Endothelial cell of umbilical vein (primary cell): ENCODE data around the gene TMCC2. TPM values are rescaled to one million over a fixed set of nuclear protein-coding genes. Genes with fewer than 3 reads are reported as not detected.

Source experiments
- BruUV-seq: library from RNA; stranded (reverse); fragments of 400-500 nt; replicated peaks from 2 replicates; lab custom pipeline; 2021; lab: Mats Ljungman, UMichigan
- CTCF ChIA-PET: fragments of 300-600, 350-600 bp; sonication (Branson Sonifier 250); formaldehyde crosslinking; loops from one replicate; lab custom pipeline; 2021; ENCODE audit warnings: antibody characterized with exemption, inconsistent platforms; lab: Charles Lee
- POLR2A ChIA-PET: fragments of 300-600, 350-600 bp; sonication (Branson Sonifier 250); formaldehyde crosslinking; loops from one replicate; lab custom pipeline; 2021; ENCODE audit warnings: antibody characterized with exemption, inconsistent platforms; lab: Charles Lee
- DNase-seq: peaks from one replicate; pipeline ENCODE4 v3.0.0-alpha.2; 2011; ENCODE audit warnings: low read depth, low spot score
- FAIRE-seq: peaks from 2 replicates; lab custom pipeline; 2011; peaks lifted over from hg19 to GRCh38; lab: Jason Lieb, UNC
- H2AFZ ChIP-seq: 2 replicates; pipeline ENCODE4 v1.6.0; 2012; ENCODE audit warnings: low read depth, low read length, control low read depth, inconsistent platforms
- H3K27ac ChIP-seq: 2 replicates; pipeline ENCODE4 v1.5.1; 2011; ENCODE audit warnings: low read depth, mild to moderate bottlenecking, control low read depth, low read length, moderate library complexity; ENCODE audit not compliant: insufficient read depth
- H3K27me3 ChIP-seq, 2 experiments: 2 replicates each; pipeline versions ENCODE4 v1.6.0 to v1.6.1; 2011; ENCODE audit warnings: low read length in 2 of 2, mixed read lengths in 1 of 2; ENCODE audit not compliant: control insufficient read depth in 2 of 2, insufficient read depth in 2 of 2
- H3K36me3 ChIP-seq, 2 experiments: 2 replicates in 1 of 2; 3 replicates in 1 of 2; pipeline ENCODE4 v1.5.1; 2011; ENCODE audit warnings: low read length in 2 of 2, mild to moderate bottlenecking in 1 of 2, moderate library complexity in 1 of 2; ENCODE audit not compliant: control insufficient read depth in 2 of 2, insufficient read depth in 2 of 2; ENCODE audit errors: extremely low read depth in 1 of 2
- H3K4me1 ChIP-seq: 3 replicates; pipeline ENCODE4 v1.5.1; 2011; ENCODE audit warnings: mild to moderate bottlenecking, low read length; ENCODE audit not compliant: control insufficient read depth, insufficient read depth; ENCODE audit errors: extremely low read depth
- H3K4me2 ChIP-seq: 2 replicates; pipeline ENCODE4 v1.6.1; 2011; ENCODE audit warnings: low read length, control low read depth, mixed read lengths; ENCODE audit not compliant: insufficient read depth
- H3K4me3 ChIP-seq, 3 experiments: fragments of 200-600 bp in 1 of 3; sonication (generic), shearing (Covaris generic) in 1 of 3; replicated peaks in 1 of 3; 2 replicates each; pipeline ENCODE4 v1.5.1; 2011 to 2016; ENCODE audit warnings: control low read depth in 3 of 3, low read length in 3 of 3, mild to moderate bottlenecking in 2 of 3, inconsistent platforms in 1 of 3, low read depth in 1 of 3, moderate library complexity in 1 of 3; ENCODE audit not compliant: insufficient read depth in 1 of 3
- H3K79me2 ChIP-seq: 2 replicates; pipeline ENCODE4 v1.6.0; 2012; ENCODE audit warnings: low read length, inconsistent platforms; ENCODE audit not compliant: control insufficient read depth, insufficient read depth
- H3K9ac ChIP-seq: replicated peaks from 2 replicates; pipeline ENCODE3; 2011; ENCODE audit warnings: low read length, control low read depth; ENCODE audit not compliant: insufficient read depth; ENCODE audit errors: extremely low read depth
- H3K9me1 ChIP-seq: replicated peaks from 3 replicates; pipeline ENCODE4 v1.6.0; 2011; ENCODE audit warnings: mild to moderate bottlenecking, low read length; ENCODE audit not compliant: control insufficient read depth, insufficient read depth; ENCODE audit errors: extremely low read depth
- H3K9me3 ChIP-seq: replicated peaks from 2 replicates; pipeline ENCODE4 v1.5.1; 2012; ENCODE audit warnings: low read length, inconsistent platforms; ENCODE audit not compliant: control insufficient read depth, insufficient read depth
- H4K20me1 ChIP-seq: replicated peaks from 2 replicates; pipeline ENCODE3; 2011; ENCODE audit warnings: mild to moderate bottlenecking, low read length; ENCODE audit not compliant: control insufficient read depth, insufficient read depth; ENCODE audit errors: extremely low read depth
- EZH2 ChIP-seq: IDR thresholded peaks from 2 replicates; pipeline ENCODE4 v1.6.1; 2012; ENCODE audit warnings: borderline replicate concordance, low read depth, mild to moderate bottlenecking, moderate library complexity, low read length, inconsistent platforms; ENCODE audit not compliant: severe bottlenecking
- FOS ChIP-seq: IDR thresholded peaks from 2 replicates; pipeline ENCODE4 v1.6.1; 2011; ENCODE audit warnings: mild to moderate bottlenecking, low read length, moderate library complexity, borderline replicate concordance; ENCODE audit not compliant: insufficient read depth
- GATA2 ChIP-seq: IDR thresholded peaks from 2 replicates; pipeline ENCODE4 v1.7.0; 2011; ENCODE audit warnings: low read depth, mild to moderate bottlenecking, moderate library complexity, mixed read lengths, low read length; ENCODE audit not compliant: insufficient read length, insufficient read depth
- JUN ChIP-seq: IDR thresholded peaks from 2 replicates; pipeline ENCODE4 v1.6.1; 2011; ENCODE audit warnings: borderline replicate concordance, low read depth; ENCODE audit not compliant: insufficient read length, insufficient read depth
- MYC ChIP-seq: IDR thresholded peaks from one replicate; pipeline ENCODE4 v1.6.1; 2011; ENCODE audit warnings: mild to moderate bottlenecking, low read depth, low read length
- POLR2A ChIP-seq: IDR thresholded peaks from 2 replicates; pipeline ENCODE4 v1.6.1; 2012; ENCODE audit warnings: low read depth, mild to moderate bottlenecking, control low read depth, low read length
- POLR2AphosphoS5 ChIP-seq: IDR thresholded peaks from 2 replicates; pipeline ENCODE4 v1.6.1; 2012; ENCODE audit warnings: low read depth, mild to moderate bottlenecking, control low read depth, low read length, moderate library complexity; ENCODE audit not compliant: insufficient read depth
- dilution Hi-C: fragments of 300-500 bp; cut with MboI; formaldehyde crosslinking; loops from one replicate; pipeline ENCODE4 v1.15.0; 2019; ENCODE audit warnings: low sequenced_read_pairs; ENCODE audit not compliant: extremely low pct_ligation_motif_present
- intact Hi-C: fragments of 100-400 bp; cut with micrococcal nuclease; formaldehyde crosslinking; loops from one replicate; pipeline ENCODE4 v1.10.0; 2022
- polyA plus RNA-seq, 4 experiments: library from polyadenylated mRNA; depleted of rRNA in 3 of 4; stranded (reverse) in 3 of 4; unstranded in 1 of 4; fragments of >200 nt; gene quantifications; 2 replicates each; pipeline versions ENCODE4 v1.2.1 to v1.2.3, GENCODE V29; 2011 to 2012; ENCODE audit warnings: missing spikeins in 1 of 4
- total RNA-seq: library from RNA; stranded (reverse); gene quantifications from 2 replicates; pipeline ENCODE4 v1.2.3, GENCODE V29; 2021
- TF ChIP-seq, protein P1 (sequence below), 2 donors: IDR thresholded peaks; 1 replicate in 1 of 2; 2 replicates in 1 of 2; pipeline ENCODE4 v1.5.1; 2011; ENCODE audit warnings: low read length in 2 of 2, mild to moderate bottlenecking in 2 of 2, moderate library complexity in 2 of 2, control low read depth in 1 of 2, inconsistent platforms in 1 of 2, low read depth in 1 of 2; ENCODE audit not compliant: insufficient read depth in 1 of 2; ENCODE audit errors: extremely low read depth in 1 of 2
- TF ChIP-seq, protein P2 (sequence below): IDR thresholded peaks from 2 replicates; pipeline ENCODE4 v1.6.1; 2011; ENCODE audit not compliant: insufficient read depth, insufficient read length

Gene TMCC2
- total and polyA plus RNA-seq, 2 donors (not counting 3 experiments of a cell fraction or from before 2014, with no cell fraction given) = 2.0 to 2.1 TPM

DNA sequence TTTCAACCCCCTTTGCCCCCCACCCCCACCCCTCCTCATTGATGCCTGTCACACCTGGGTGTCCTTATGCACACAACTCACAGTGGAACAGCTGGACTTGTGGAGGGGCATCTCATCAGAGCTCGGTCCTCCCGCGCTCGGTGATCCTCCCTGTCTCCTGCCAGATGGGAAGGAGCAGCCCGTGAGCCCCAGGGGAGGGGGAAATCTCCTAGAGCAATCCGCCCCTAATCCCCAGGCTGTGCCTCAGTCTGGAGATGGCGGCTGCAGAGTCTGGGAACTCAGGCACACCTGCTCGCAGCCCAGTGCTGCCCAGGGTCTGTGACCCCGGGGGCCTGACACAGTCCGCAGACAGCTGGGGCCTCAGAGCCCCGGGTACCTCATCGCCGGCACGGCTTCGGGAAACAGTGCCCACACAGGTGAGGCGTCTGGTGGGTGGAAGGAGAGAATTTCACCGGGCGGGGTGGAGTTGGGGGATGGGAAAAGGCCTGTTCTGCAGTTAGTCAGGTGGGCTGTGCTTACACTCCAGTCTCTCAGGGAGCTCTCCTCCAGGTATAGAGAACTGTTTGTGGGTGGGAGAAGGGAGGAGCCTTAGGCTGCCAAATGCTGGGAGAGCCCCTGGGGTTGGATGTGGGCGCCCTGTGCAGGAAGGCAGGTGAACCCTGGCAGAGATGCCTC, 29.3 kb downstream of the TMCC2 start:
- DNase-seq (no peak), FAIRE-seq (no peak)
- Histone ChIP-seq H4K20me1 (no peaks in the 10 kb centered on the region), H3K9me1 (no peaks in the 10 kb centered on the region), H3K27me3 (no peaks in the 10 kb centered on the region), H3K4me2 (no peak overlapping the region), H3K4me1 (peaks cover 12% of the 10 kb centered on the region), H3K79me2 (no peaks in the 10 kb centered on the region), H3K27ac (no peak overlapping the region), H3K4me3 (no peak overlapping the region), H3K9ac (no peak overlapping the region), H3K9me3 (no peaks in the 10 kb centered on the region), H2AFZ (no peak overlapping the region), H3K36me3 (no peaks in the 10 kb centered on the region)
- ChIA-PET CTCF (interaction anchor here (0.7 to 7.2 kb wide), 37 partner anchors 9 to 450 kb away, joined by 3 to 113 read pairs (median 9); partner anchors contain the start of genes RBBP5 and TMCC2), POLR2A (no interaction called here)
- intact Hi-C loops (loop anchor here (1.0 to 2.0 kb wide), 9 partner anchors 28 to 316 kb away; partner anchors contain the start of gene DSTYK), dilution Hi-C loops (no loop called here)
- no TSS peak for BruUV-seq
- TF ChIP-seq EZH2 (no peak), JUN (no peak), POLR2A (no peak), GATA2 (no peak), POLR2AphosphoS5 (no peak), MYC (no peak), FOS (no peak)
- TF ChIP-seq, protein P1, sequence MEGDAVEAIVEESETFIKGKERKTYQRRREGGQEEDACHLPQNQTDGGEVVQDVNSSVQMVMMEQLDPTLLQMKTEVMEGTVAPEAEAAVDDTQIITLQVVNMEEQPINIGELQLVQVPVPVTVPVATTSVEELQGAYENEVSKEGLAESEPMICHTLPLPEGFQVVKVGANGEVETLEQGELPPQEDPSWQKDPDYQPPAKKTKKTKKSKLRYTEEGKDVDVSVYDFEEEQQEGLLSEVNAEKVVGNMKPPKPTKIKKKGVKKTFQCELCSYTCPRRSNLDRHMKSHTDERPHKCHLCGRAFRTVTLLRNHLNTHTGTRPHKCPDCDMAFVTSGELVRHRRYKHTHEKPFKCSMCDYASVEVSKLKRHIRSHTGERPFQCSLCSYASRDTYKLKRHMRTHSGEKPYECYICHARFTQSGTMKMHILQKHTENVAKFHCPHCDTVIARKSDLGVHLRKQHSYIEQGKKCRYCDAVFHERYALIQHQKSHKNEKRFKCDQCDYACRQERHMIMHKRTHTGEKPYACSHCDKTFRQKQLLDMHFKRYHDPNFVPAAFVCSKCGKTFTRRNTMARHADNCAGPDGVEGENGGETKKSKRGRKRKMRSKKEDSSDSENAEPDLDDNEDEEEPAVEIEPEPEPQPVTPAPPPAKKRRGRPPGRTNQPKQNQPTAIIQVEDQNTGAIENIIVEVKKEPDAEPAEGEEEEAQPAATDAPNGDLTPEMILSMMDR (IDR thresholded peaks at IDR 0.05; ENCODE audit: extremely low read depth in 1 of 2, insufficient read depth in 1 of 2, low read depth in 1 of 2, low read length in 2 of 2) = no peak
- TF ChIP-seq, protein P2, sequence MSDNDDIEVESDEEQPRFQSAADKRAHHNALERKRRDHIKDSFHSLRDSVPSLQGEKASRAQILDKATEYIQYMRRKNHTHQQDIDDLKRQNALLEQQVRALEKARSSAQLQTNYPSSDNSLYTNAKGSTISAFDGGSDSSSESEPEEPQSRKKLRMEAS = no peak
